Peyer's patch (tissue), 4 donors: ENCODE results near the gene TCF19. TPM values are rescaled to one million over a fixed set of nuclear protein-coding genes. Genes with fewer than 3 reads are reported as not detected.

ENCODE experiments used
- DNase-seq, 3 donors: peaks; one replicate each; pipeline ENCODE4 v3.0.0-alpha.2; 2017 to 2019
- H3K27ac ChIP-seq, 4 donors: fragments of 200-600 bp; sonication (generic); one replicate each; pipeline ENCODE4 v1.5.1; 2016 to 2019
- H3K27me3 ChIP-seq, 2 donors: fragments of 200-600 bp; sonication (generic); one replicate each; pipeline ENCODE4 v1.5.1; 2019
- H3K36me3 ChIP-seq, 3 donors: fragments of 200-600 bp; sonication (generic); one replicate each; pipeline ENCODE4 v1.5.1; 2016 to 2019
- H3K4me1 ChIP-seq, 4 donors: fragments of 200-600 bp; sonication (generic); one replicate each; pipeline ENCODE4 v1.5.1; 2016 to 2019
- H3K4me3 ChIP-seq, 4 donors: fragments of 200-600 bp; sonication (generic); 1 replicate in 3 of 4; 2 replicates in 1 of 4; pipeline ENCODE4 v1.5.1; 2016 to 2019; ENCODE audit warnings: mild to moderate bottlenecking in 1 of 4
- H3K9me3 ChIP-seq, 4 donors: fragments of 200-600 bp; sonication (generic); one replicate each; pipeline ENCODE4 v1.5.1; 2016 to 2019; ENCODE audit warnings: mild to moderate bottlenecking in 1 of 4
- POLR2A ChIP-seq, 2 donors: fragments of 450-650 bp; IDR thresholded peaks; one replicate each; pipeline ENCODE4 v1.5.1; 2017; ENCODE audit warnings: antibody characterized with exemption in 2 of 2, mild to moderate bottlenecking in 2 of 2, moderate library complexity in 2 of 2
- total RNA-seq, 4 donors: library from RNA; depleted of rRNA; stranded (reverse); fragments of >200 nt; gene quantifications; one replicate each; pipeline ENCODE4 v1.1.0, GENCODE V29; 2016
- TF ChIP-seq, protein P1 (sequence below), 6 experiments: fragments of 450-650 bp in 4 of 6; fragments of 200-600 bp in 2 of 6; sonication (generic) in 1 of 6; IDR thresholded peaks; one replicate each; pipeline ENCODE4 v1.5.1; 2017 to 2019; ENCODE audit warnings: antibody characterized with exemption in 6 of 6, mild to moderate bottlenecking in 3 of 6, moderate library complexity in 1 of 6

The TCF19 gene
- total RNA-seq, 4 donors from 2014 or later = 4.0 to 28.9 (median 7.1) TPM

DNA sequence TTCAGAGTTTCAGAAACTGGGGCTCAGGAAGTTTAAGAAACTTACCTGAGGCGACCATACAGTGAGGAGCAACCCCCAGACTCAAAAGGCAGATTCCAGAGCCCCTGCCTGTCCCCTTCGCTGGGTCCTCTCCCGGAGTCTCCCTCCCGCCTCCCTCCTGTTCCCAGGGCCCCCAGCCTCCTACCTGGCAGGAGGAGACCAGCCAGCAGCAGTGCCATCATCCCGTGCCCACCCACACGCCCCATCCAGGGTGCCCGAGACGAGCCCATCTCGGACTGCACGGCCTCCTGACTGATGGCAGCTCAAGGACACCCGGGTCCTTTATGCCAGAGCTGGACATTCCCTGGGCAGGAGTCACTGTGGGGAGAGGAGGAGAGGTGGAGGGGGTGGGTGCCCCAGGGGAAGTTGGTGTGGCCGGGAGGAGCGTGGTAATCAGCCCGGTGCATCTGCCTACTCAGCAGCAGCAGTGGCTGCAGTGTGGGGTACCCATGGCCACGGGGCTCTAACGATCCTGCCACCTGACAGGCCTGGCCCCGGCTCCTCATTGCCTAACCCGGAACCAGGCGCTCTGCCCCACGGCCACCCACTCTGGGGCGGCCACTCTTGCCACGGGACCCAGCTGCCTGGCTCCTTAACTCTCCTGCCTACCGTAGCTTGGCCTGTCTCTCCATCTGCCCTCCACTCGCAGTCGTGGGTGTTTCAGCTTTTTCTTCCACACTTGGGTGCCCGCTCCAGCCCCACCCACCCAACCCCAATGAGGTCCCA lies 38.1 kb upstream of the TCF19 start, which contains the start of gene CDSN:
Gene CDSN, minus strand, starts transcription at position 296 of the 765 bp plus-strand sequence. Its CDS starts 27 bp downstream, at position 269.
- H3K36me3 ChIP-seq = no peaks in the 10 kb centered on the region
- no peak within 1 kb of the TSS for H3K27ac ChIP-seq
- H3K4me3 ChIP-seq = no peak within 1 kb of the TSS
- no peaks in the 10 kb centered on the region for H3K4me1 ChIP-seq
- no peaks in the 10 kb centered on the region for H3K9me3 ChIP-seq
- no peak for TF ChIP-seq POLR2A (IDR thresholded peaks at IDR 0.05)
- TF ChIP-seq, protein P1, sequence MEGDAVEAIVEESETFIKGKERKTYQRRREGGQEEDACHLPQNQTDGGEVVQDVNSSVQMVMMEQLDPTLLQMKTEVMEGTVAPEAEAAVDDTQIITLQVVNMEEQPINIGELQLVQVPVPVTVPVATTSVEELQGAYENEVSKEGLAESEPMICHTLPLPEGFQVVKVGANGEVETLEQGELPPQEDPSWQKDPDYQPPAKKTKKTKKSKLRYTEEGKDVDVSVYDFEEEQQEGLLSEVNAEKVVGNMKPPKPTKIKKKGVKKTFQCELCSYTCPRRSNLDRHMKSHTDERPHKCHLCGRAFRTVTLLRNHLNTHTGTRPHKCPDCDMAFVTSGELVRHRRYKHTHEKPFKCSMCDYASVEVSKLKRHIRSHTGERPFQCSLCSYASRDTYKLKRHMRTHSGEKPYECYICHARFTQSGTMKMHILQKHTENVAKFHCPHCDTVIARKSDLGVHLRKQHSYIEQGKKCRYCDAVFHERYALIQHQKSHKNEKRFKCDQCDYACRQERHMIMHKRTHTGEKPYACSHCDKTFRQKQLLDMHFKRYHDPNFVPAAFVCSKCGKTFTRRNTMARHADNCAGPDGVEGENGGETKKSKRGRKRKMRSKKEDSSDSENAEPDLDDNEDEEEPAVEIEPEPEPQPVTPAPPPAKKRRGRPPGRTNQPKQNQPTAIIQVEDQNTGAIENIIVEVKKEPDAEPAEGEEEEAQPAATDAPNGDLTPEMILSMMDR (IDR thresholded peaks at IDR 0.05) = no peak
- H3K27me3 ChIP-seq = no peaks in the 10 kb centered on the region
- DNase-seq = no peak

DNA sequence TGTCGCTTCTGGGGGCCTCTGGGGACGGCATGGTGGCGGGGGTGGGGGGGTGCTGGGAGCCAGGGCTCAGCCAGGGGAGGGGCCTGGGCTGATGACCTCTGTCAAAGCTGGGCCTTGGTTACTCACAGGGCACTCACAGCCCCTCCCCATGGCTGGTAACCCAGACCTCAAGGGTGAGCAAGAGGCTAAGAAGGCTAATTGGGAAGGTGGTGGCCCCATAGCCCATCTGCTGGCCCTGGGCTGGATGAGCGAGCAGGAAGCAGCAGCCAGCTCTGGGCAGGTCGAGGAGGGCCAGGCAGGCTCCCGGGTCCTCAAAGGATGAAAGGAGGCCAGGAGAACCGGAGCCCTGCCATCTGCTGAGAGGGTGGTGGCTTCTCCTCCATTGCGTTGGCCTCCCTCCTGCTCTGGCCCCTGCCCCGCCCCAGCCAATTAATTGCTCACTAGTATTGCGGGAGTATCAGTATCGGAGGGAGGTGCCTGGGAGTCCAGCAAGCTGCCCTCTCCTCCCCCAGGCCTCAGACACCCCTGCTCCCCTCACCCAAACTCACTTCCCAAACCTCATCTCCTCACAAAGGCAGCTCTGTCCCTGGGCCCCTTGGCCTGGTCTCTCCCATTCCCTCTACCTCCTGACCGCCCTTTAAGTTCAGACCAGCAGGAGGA lies 37.1 kb upstream of the TCF19 start:
- Histone ChIP-seq H3K9me3 (no peaks in the 10 kb centered on the region), H3K36me3 (no peaks in the 10 kb centered on the region), H3K27ac (no peak overlapping the region), H3K4me3 (no peak overlapping the region), H3K4me1 (peaks cover 0 to 1% (median 0%) of the 10 kb centered on the region in 4 donors), H3K27me3 (no peaks in the 10 kb centered on the region)
- no peak for DNase-seq
- no peak for TF ChIP-seq POLR2A (IDR thresholded peaks at IDR 0.05)
- TF ChIP-seq, protein P1 (IDR thresholded peaks at IDR 0.05) = no peak

DNA sequence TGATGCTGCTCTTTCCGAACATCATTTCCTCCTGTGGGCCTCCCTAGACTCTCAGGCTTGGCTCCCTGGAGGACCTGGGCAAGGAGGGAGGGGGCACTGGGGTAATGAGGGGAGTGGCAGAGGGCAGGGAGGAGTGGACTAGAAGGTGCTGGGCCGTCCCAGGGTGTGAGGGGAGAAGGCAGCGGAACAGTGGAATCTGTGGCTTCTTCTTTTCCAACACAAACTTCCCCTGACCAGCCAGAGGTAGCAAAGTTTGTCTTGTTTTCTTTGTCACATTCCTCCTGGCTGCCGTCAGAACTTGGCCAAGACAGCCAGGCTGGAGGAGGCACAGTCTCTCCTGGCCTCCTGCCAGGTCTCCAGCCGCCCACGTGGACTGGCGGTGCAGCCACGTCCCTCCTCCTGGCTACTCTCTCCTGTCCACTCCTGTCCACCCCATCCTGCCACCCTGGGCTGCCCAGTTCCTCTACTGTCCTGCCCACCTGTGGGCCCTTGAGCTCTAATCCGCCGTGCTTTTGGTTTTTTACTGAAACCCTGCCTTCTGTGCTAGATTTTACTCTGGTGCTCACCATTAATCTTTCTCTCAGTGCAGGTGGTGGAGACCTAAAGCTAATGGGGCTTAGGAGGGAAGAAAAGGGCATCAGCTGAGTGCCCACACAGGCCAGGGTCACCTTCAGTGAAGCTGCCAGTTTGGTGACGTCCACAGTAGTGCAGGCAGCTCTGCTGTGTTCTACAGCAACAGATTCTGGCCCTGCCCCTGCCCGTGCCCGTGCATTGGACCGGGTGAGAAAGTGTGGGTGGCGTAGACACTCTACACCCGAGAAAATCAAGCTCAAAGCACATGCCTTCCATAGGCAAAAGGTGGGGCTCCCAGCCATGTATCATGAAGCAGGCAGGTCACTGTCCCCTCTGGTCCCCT lies 35.3 kb upstream of the TCF19 start:
- TF ChIP-seq POLR2A (IDR thresholded peaks at IDR 0.05) = no peak
- TF ChIP-seq, protein P1 (IDR thresholded peaks at IDR 0.05) = no peak
- H3K27me3 ChIP-seq = no peaks in the 10 kb centered on the region
- H3K36me3 ChIP-seq = no peaks in the 10 kb centered on the region
- H3K4me3 ChIP-seq = no peak overlapping the region
- no peaks in the 10 kb centered on the region for H3K9me3 ChIP-seq
- no peak overlapping the region for H3K27ac ChIP-seq
- no peak for DNase-seq
- H3K4me1 ChIP-seq = peaks cover 0 to 7% (median 0%) of the 10 kb centered on the region in 4 donors

DNA sequence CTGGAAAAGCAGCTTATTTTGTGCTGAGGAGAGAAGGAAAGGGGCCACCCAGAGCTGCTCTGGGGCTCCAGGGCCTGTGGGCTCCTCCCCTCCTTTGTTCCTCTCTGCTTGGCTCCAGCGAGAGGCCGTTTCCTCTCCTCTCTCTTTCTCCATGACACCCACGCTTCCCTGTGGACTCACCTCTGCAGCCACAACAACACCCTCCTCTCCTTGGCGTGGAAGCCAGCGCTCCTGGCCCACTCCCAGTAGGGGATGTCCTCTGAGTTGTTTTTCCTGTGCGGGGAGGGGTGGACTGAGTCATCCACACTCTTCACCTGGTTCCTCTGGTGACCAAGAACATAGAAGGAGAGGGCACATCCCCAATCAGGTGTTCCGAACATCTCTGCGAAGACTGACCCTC lies 33.2 kb upstream of the TCF19 start:
- Histone ChIP-seq H3K4me1 (peaks cover 0 to 7% (median 0%) of the 10 kb centered on the region in 4 donors), H3K36me3 (no peaks in the 10 kb centered on the region), H3K27me3 (no peaks in the 10 kb centered on the region), H3K9me3 (no peaks in the 10 kb centered on the region), H3K4me3 (no peak overlapping the region), H3K27ac (no peak overlapping the region)
- TF ChIP-seq POLR2A (IDR thresholded peaks at IDR 0.05) = no peak
- TF ChIP-seq, protein P1 (IDR thresholded peaks at IDR 0.05) = no peak
- no peak for DNase-seq

DNA sequence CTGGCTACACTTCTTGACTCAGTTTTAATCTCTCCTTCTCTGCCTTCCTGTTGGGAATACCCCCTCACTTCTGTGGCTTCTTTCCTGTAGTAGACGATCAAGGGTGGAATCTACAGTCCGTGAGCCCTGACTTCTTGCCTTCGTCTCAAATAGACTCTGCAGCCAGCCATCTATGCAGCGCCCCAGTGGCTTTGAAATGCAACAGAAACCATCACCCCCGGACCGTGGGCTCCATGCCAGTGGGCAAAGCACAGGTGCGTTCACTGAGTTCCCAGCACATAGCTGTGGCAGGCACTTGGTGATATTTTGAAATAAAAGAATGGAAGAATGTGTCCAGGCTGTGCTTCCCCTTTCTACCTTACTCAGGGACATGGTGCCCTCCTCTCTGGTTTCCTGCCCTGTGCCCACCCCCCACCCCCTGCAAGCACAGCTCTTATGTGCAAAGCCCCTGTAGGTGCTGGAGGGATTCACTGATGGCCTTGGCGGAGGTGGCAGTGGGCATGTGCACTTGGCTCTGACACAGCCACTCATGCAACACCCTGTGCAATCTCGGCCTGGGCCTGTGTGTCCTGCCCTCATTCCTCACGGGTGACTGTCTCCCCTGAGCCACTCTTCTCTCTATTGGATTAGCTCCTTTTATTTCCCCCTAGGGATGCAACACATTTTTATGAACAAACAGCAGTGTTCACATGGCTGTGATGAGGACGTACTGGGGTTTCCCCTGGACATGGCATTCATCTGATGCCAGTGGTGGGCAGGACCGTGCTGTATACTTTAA lies 32.6 kb upstream of the TCF19 start:
- H3K4me3 ChIP-seq = no peak overlapping the region
- no peak for DNase-seq
- no peak for TF ChIP-seq POLR2A (IDR thresholded peaks at IDR 0.05)
- TF ChIP-seq, protein P1 (IDR thresholded peaks at IDR 0.05) = no peak

More for the DNA sequence above, 32.6 kb upstream of the TCF19 start:
- H3K4me1 ChIP-seq = peaks cover 0 to 7% (median 0%) of the 10 kb centered on the region in 4 donors
- no peaks in the 10 kb centered on the region for H3K27me3 ChIP-seq
- H3K27ac ChIP-seq = no peak overlapping the region
- no peaks in the 10 kb centered on the region for H3K36me3 ChIP-seq
- H3K9me3 ChIP-seq = no peaks in the 10 kb centered on the region
